Thoracic aorta endothelial cell (primary cell): ENCODE data around the gene HEY2. TPM values are rescaled to one million over a fixed set of nuclear protein-coding genes. Genes with fewer than 3 reads are reported as not detected.

Source experiments
- total RNA-seq: library from RNA; depleted of rRNA; stranded (reverse); fragments of >200 nt; gene quantifications from 2 replicates; pipeline ENCODE4 v1.2.3, GENCODE V29; 2012

Gene HEY2
- total RNA-seq, result 8.1 and 12.9 TPM in 2 replicates

DNA sequence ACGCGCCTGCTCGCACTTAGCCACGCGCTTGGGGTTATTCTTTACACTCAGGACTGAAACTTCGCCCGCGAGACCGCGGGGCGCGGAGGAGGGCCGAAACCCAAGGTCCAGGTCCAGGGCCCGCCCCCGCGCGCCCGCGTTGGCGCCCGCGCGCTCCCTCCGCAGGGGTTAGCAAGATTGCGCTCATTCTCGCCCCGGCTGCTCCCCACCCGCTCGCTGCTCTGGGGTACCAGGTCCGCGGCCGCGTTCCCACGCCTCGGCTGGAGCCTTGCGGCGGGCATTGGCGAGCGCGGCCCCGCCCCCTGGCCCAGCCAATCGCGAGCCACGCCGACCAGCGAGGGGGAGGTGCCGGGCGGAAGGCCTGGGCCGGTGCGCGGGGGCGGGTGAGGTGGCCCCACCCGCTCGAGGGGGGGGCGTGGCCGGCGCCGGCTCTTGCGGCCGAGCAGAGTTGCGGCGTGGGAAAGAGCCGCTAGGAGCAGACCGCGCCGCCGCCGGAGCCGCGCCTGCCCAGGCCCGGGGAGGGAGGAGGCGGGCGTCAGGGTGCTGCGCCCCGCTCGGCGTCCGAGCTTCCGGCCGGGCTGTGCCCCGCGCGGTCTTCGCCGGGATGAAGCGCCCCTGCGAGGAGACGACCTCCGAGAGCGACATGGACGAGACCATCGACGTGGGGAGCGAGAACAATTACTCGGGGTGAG lies at the start of gene HEY2:
Gene HEY2 (plus strand): TSS at position 460 of the 692 bp plus-strand sequence. CDS start 145 bp downstream, at position 605.

DNA sequence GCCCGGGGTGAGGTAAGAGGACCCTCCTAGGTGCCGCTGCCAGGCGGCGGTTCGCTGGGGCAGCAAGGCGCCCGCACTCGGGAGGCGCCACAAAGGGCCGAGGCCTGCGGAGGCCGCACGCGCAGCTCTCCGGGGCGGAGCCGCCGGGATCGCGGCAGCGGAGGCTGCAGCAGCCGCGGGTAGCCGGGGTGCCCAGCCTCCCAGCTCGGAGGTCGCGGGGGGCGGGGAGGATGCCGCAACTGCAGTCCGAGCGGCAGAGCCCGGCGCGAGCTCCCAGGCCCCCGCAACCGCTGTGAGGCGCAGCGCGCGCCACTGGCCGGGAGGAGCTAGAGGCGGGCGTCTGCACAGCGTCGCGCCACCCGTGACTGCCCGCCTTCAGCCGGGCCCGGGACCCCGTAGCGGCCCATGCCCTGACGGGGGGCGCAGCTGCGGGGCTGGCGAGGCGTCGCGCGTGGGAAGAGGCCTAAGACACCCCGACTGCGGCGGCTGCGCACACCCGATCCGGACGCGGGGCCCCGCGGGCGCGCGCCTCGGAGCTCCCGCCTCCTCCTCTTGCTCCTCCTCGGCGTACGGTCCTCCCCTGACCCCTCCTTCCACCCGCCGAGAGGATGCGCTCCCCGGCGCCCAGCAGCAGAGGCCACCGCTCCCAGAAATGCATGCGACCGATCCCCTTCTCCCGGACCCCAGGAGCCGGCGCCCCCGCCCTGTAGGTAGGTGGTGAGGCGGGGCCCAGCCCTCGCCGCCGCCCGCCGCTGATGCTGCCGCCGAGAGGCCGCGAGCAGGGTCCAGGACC lies 41.1 kb downstream of the HEY2 start, which contains the start of gene NCOA7:
Gene NCOA7 (plus strand): TSS at position 603 of the 793 bp plus-strand sequence. CDS start 24,395 bp downstream, outside the sequence.

Other genes with a start within 250 kb of the HEY2 start
- 28.0 and 30.9 TPM in 2 replicates for gene NCOA7, start 41.3 kb downstream of the HEY2 start, total RNA-seq
- 12.2 and 16.1 TPM in 2 replicates for gene HINT3, start 207.1 kb downstream of the HEY2 start, total RNA-seq
- gene TRMT11, start 236.9 kb downstream of the HEY2 start, total RNA-seq, result 23.4 and 24.9 TPM in 2 replicates